HEK293 (cell line): ENCODE measurements around the gene ZP3.

Experiments used
- BCL11B ChIP-seq: fragments of 450-650 bp; formaldehyde crosslinking; IDR thresholded peaks from 2 replicates; pipeline ENCODE4 v1.5.1; 2016; ENCODE audit warnings: low read depth, missing biosample characterization, missing genetic modification characterization
- FEZF1 ChIP-seq: fragments of 450-650 bp; formaldehyde crosslinking; IDR thresholded peaks from 2 replicates; pipeline ENCODE4 v1.5.1; 2016; ENCODE audit warnings: missing biosample characterization, missing genetic modification characterization
- GLI4 ChIP-seq: fragments of 450-650 bp; formaldehyde crosslinking; IDR thresholded peaks from 2 replicates; pipeline ENCODE4 v1.5.1; 2016; ENCODE audit warnings: missing biosample characterization, missing genetic modification characterization
- GLIS2 ChIP-seq: fragments of 450-650 bp; formaldehyde crosslinking; IDR thresholded peaks from 2 replicates; pipeline ENCODE4 v1.5.1; 2016; ENCODE audit warnings: missing biosample characterization, missing genetic modification characterization
- INSM2 ChIP-seq: fragments of 450-650 bp; formaldehyde crosslinking; IDR thresholded peaks from 2 replicates; pipeline ENCODE4 v1.5.1; 2016; ENCODE audit warnings: missing biosample characterization, missing genetic modification characterization
- KLF1 ChIP-seq: fragments of 450-650 bp; formaldehyde crosslinking; IDR thresholded peaks from 2 replicates; pipeline ENCODE4 v1.5.1; 2016; ENCODE audit warnings: missing biosample characterization, missing genetic modification characterization
- KLF9 ChIP-seq: fragments of 450-650 bp; formaldehyde crosslinking; IDR thresholded peaks from 2 replicates; pipeline ENCODE4 v1.5.1; 2016; ENCODE audit warnings: missing biosample characterization, missing genetic modification characterization, low read depth
- OSR2 ChIP-seq: fragments of 450-650 bp; formaldehyde crosslinking; IDR thresholded peaks from 2 replicates; pipeline ENCODE4 v1.5.1; 2016; ENCODE audit warnings: missing biosample characterization, missing genetic modification characterization
- REST ChIP-seq: fragments of 450-650 bp; formaldehyde crosslinking; IDR thresholded peaks from 2 replicates; pipeline ENCODE4 v1.5.1; 2016; ENCODE audit warnings: missing biosample characterization, missing genetic modification characterization
- SP3 ChIP-seq: fragments of 450-650 bp; formaldehyde crosslinking; IDR thresholded peaks from 2 replicates; pipeline ENCODE4 v1.5.1; 2016; ENCODE audit warnings: missing biosample characterization, missing genetic modification characterization
- ZBTB20 ChIP-seq: fragments of 450-650 bp; formaldehyde crosslinking; IDR thresholded peaks from 2 replicates; pipeline ENCODE4 v1.5.1; 2016; ENCODE audit warnings: missing biosample characterization, missing genetic modification characterization
- ZBTB26 ChIP-seq: fragments of 450-650 bp; formaldehyde crosslinking; optimal IDR thresholded peaks from 2 replicates; pipeline ENCODE3; 2016; ENCODE audit warnings: missing biosample characterization, mild to moderate bottlenecking, missing genetic modification characterization
- ZIC2 ChIP-seq: fragments of 450-650 bp; formaldehyde crosslinking; IDR thresholded peaks from 2 replicates; pipeline ENCODE4 v1.5.1; 2016; ENCODE audit warnings: missing biosample characterization, missing genetic modification characterization
- ZNF114 ChIP-seq: fragments of 450-650 bp; formaldehyde crosslinking; IDR thresholded peaks from 2 replicates; pipeline ENCODE4 v1.5.0; 2017; ENCODE audit warnings: missing biosample characterization, missing genetic modification characterization
- ZNF157 ChIP-seq: fragments of 450-650 bp; formaldehyde crosslinking; IDR thresholded peaks from 2 replicates; pipeline ENCODE4 v1.5.1; 2016; ENCODE audit warnings: missing biosample characterization, missing genetic modification characterization
- ZNF223 ChIP-seq: fragments of 450-650 bp; formaldehyde crosslinking; IDR thresholded peaks from 2 replicates; pipeline ENCODE4 v1.5.1; 2016; ENCODE audit warnings: missing biosample characterization, missing genetic modification characterization
- ZNF239 ChIP-seq: fragments of 450-650 bp; formaldehyde crosslinking; IDR thresholded peaks from 2 replicates; pipeline ENCODE4 v1.5.1; 2016; ENCODE audit warnings: missing biosample characterization, missing genetic modification characterization
- ZNF335 ChIP-seq: fragments of 450-650 bp; formaldehyde crosslinking; conservative IDR thresholded peaks from 2 replicates; pipeline ENCODE4 v1.5.1; 2016; ENCODE audit warnings: missing biosample characterization, missing genetic modification characterization
- ZNF350 ChIP-seq: fragments of 450-650 bp; formaldehyde crosslinking; IDR thresholded peaks from 2 replicates; pipeline ENCODE4 v1.5.0; 2017; ENCODE audit warnings: missing biosample characterization, mild to moderate bottlenecking, missing genetic modification characterization
- ZNF48 ChIP-seq: fragments of 450-650 bp; formaldehyde crosslinking; IDR thresholded peaks from 2 replicates; pipeline ENCODE4 v1.5.1; 2016; ENCODE audit warnings: missing biosample characterization, missing genetic modification characterization
- ZNF518A ChIP-seq: fragments of 450-650 bp; formaldehyde crosslinking; conservative IDR thresholded peaks from 2 replicates; pipeline ENCODE4 v1.5.1; 2016; ENCODE audit warnings: low read depth, missing biosample characterization, missing genetic modification characterization
- ZNF623 ChIP-seq: fragments of 450-650 bp; formaldehyde crosslinking; IDR thresholded peaks from 2 replicates; pipeline ENCODE4 v1.5.1; 2016; ENCODE audit warnings: missing biosample characterization, missing genetic modification characterization
- ZNF626 ChIP-seq: fragments of 450-650 bp; sonication (Bioruptor Pico); formaldehyde crosslinking; IDR thresholded peaks from 2 replicates; pipeline ENCODE4 v1.5.1; 2018; ENCODE audit warnings: missing biosample characterization, missing genetic modification characterization, inconsistent platforms
- ZNF629 ChIP-seq: fragments of 450-650 bp; formaldehyde crosslinking; IDR thresholded peaks from 2 replicates; pipeline ENCODE4 v1.5.1; 2017; ENCODE audit warnings: missing biosample characterization, missing genetic modification characterization
- ZNF645 ChIP-seq: fragments of 450-650 bp; formaldehyde crosslinking; IDR thresholded peaks from 2 replicates; pipeline ENCODE4; 2016; ENCODE audit warnings: missing biosample characterization, missing genetic modification characterization
- ZNF658 ChIP-seq: fragments of 450-650 bp; formaldehyde crosslinking; IDR thresholded peaks from 2 replicates; pipeline ENCODE4; 2016; ENCODE audit warnings: missing biosample characterization, missing genetic modification characterization
- ZNF701 ChIP-seq: fragments of 450-650 bp; formaldehyde crosslinking; IDR thresholded peaks from 2 replicates; pipeline ENCODE4 v1.5.1; 2016; ENCODE audit warnings: missing biosample characterization, missing genetic modification characterization
- ZNF791 ChIP-seq: fragments of 450-650 bp; formaldehyde crosslinking; IDR thresholded peaks from 2 replicates; pipeline ENCODE4 v1.5.1; 2016; ENCODE audit warnings: missing biosample characterization, missing genetic modification characterization
- ZSCAN23 ChIP-seq: fragments of 450-650 bp; formaldehyde crosslinking; IDR thresholded peaks from 2 replicates; pipeline ENCODE4 v1.5.1; 2016; ENCODE audit warnings: missing biosample characterization, missing genetic modification characterization

ZP3 gene

GRCh38 chr7:76397409-76398183 is 27.2 kb upstream of the ZP3 start (continued):
- TF ChIP-seq ZIC2 (tag by site-specific recombination): no peak
- no peak for TF ChIP-seq ZNF239
- TF ChIP-seq ZBTB20 (tag by site-specific recombination): no peak
- no peak for TF ChIP-seq ZNF645 (tag by site-specific recombination)
- TF ChIP-seq ZNF626 (tag by site-specific recombination): no peak
- no peak for TF ChIP-seq ZNF518A (tag by site-specific recombination)
- peak; percentile 77 for TF ChIP-seq ZNF335 (tag by site-specific recombination)
- peak; percentile 42; the same call in 1 of the 2 replicates for TF ChIP-seq ZNF629 (tag by site-specific recombination)
- peak; percentile 83 for TF ChIP-seq ZBTB26 (tag by site-specific recombination)
- no peak for TF ChIP-seq ZNF48 (tag by site-specific recombination)
- TF ChIP-seq ZNF623: no peak
- no peak for TF ChIP-seq ZSCAN23 (tag by site-specific recombination)
- no peak for TF ChIP-seq ZNF658 (tag by site-specific recombination)
- peak; percentile 56 for TF ChIP-seq SP3 (tag by site-specific recombination)
- TF ChIP-seq KLF1 (tag by site-specific recombination): no peak
- TF ChIP-seq KLF9 (tag by site-specific recombination): peak; percentile 91
- TF ChIP-seq ZNF223: no peak
- TF ChIP-seq OSR2: no peak
- TF ChIP-seq BCL11B (tag by site-specific recombination): no peak
- TF ChIP-seq REST (tag by site-specific recombination): no peak
- TF ChIP-seq ZNF791 (tag by site-specific recombination): no peak
- TF ChIP-seq ZNF701 (tag by site-specific recombination): no peak
- no peak for TF ChIP-seq GLI4 (tag by site-specific recombination)
- no peak for TF ChIP-seq ZNF157
- no peak for TF ChIP-seq ZNF350 (tag by site-specific recombination)
- TF ChIP-seq INSM2 (tag by site-specific recombination): no peak
- TF ChIP-seq FEZF1: no peak
- TF ChIP-seq GLIS2: peak; percentile 80
- no peak for TF ChIP-seq ZNF114
